ENCODE results near the gene ITIH4.

- TF ChIP-seq, protein P1, sequence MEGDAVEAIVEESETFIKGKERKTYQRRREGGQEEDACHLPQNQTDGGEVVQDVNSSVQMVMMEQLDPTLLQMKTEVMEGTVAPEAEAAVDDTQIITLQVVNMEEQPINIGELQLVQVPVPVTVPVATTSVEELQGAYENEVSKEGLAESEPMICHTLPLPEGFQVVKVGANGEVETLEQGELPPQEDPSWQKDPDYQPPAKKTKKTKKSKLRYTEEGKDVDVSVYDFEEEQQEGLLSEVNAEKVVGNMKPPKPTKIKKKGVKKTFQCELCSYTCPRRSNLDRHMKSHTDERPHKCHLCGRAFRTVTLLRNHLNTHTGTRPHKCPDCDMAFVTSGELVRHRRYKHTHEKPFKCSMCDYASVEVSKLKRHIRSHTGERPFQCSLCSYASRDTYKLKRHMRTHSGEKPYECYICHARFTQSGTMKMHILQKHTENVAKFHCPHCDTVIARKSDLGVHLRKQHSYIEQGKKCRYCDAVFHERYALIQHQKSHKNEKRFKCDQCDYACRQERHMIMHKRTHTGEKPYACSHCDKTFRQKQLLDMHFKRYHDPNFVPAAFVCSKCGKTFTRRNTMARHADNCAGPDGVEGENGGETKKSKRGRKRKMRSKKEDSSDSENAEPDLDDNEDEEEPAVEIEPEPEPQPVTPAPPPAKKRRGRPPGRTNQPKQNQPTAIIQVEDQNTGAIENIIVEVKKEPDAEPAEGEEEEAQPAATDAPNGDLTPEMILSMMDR (IDR thresholded peaks at IDR 0.05; ENCODE audit: borderline replicate concordance, extremely low read depth, low read length, poor library complexity, severe bottlenecking): no peak
- TF ChIP-seq EZH2 (IDR thresholded peaks at IDR 0.05; ENCODE audit: borderline replicate concordance, low read depth, low read length, severe bottlenecking): no peak
These were observed 46.6 kb upstream of the ITIH4 start for GRCh38 chr3:52877085-52877484.

Measured in DND-41 (cell line).